Posterior vena cava (tissue), 2 donors: ENCODE results near the gene ANKRD27. TPM values are rescaled to one million over a fixed set of nuclear protein-coding genes. Genes with fewer than 3 reads are reported as not detected.
"Not testable (repeated sequence)": the region's sequence is repeated elsewhere in the genome, so short reads cannot be mapped to it uniquely, and the experiment has no call there.

Experiments
- DNase-seq: peaks from one replicate; pipeline ENCODE4 v3.0.0-alpha.2; 2020; ENCODE audit warnings: low spot score
- intact Hi-C, 2 donors: fragments of 100-400 bp; cut with DNase I; formaldehyde crosslinking; loops; one replicate each; pipeline versions ENCODE4 v1.14.1 to v1.14.2; 2022 to 2023
- long read RNA-seq, 2 donors: library from polyadenylated mRNA; unstranded; transcript quantifications; one replicate each; pipeline ENCODE4 v2.0.0, GENCODE V29; 2020 to 2021
- total RNA-seq, 2 donors: library from RNA; stranded (reverse); fragmentation: NEBNext Ultra II Directional; extraction: Animal tissue kit (Norgen Biotek cat#: 25700); gene quantifications; one replicate each; pipeline ENCODE4 v1.2.1, GENCODE V29; 2021
- donor health status: DM: yes; HTN: yes; CAD: no.
- donor health status: DM: yes; HTN: yes; CAD: no.

The ANKRD27 gene
- 10 to 100 TPM; 25.2 to 38.1 TPM for total RNA-seq
- long read RNA-seq, donor 1, full-length matches to known transcripts = 4 of 14 reads
- long read RNA-seq, donor 1, partial matches to known transcripts = 7 of 14 reads
- long read RNA-seq, donor 1, other reads (novel, unspliced or antisense) = 3 of 14 reads
- long read RNA-seq, donor 2, partial matches to known transcripts = 8 of 11 reads
- long read RNA-seq, donor 2, other reads (novel, unspliced or antisense) = 3 of 11 reads

DNA sequence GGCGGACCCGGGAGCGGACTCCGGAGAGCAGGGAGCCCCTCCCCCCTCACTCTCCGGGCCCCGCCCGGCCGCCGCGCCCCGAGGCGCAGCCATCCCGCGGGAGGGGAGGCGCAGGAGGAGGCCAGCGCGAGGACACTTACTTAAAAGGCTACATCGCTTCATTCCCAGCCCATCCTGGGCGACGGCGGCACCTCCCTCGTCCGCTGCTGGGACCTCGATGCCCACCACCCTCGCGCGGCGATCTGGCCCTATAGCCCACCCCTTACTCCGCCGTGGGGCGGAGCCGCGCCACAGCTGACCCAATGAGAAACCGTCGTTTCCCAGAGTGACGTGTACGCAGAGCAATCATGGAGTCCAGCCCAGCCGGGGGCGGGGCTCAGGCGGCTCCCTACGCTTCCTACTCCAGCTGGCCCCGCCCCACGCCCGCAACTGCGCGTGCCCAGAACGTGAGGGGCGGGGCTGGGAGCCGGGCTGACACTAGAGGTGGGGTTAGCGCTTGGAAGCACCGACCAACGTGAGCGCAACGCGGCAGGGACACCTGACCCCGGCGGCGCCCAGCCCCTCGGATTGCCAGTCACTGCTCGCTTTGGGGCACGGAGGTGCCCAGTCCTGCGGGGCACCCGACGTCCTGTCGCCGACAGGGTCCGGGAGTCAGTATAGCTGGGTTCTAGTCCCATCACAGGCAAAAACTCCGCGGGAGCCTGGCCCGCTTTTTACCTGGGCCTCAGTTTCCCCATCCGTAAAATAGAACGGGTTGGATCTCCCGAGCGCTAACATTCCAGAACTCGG is at the start of gene ANKRD27:
ANKRD27 (minus strand) TSS at position 250 of the 789 bp plus-strand sequence. CDS start 16,165 bp downstream, outside the sequence.
- peak; percentile 99 for DNase-seq
- intact Hi-C loops = no loop called here

DNA sequence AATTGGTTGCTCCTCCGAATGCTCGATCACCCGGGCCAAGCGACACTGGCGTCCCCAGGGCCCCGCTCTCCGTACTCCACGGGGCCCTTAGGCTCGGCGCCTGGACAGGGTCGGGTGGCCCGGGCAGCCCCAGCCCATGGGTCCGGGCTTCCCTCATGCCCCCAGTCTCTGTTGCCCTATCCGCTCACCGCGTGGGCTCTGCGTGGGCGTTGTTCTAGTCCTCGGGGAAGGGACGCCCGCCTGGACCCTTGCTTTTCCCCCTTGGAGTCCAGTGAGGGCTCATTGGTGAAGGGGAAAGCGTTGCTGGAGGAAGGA is 45.9 kb upstream of the ANKRD27 start:
- intact Hi-C loops = no loop called here

DNA sequence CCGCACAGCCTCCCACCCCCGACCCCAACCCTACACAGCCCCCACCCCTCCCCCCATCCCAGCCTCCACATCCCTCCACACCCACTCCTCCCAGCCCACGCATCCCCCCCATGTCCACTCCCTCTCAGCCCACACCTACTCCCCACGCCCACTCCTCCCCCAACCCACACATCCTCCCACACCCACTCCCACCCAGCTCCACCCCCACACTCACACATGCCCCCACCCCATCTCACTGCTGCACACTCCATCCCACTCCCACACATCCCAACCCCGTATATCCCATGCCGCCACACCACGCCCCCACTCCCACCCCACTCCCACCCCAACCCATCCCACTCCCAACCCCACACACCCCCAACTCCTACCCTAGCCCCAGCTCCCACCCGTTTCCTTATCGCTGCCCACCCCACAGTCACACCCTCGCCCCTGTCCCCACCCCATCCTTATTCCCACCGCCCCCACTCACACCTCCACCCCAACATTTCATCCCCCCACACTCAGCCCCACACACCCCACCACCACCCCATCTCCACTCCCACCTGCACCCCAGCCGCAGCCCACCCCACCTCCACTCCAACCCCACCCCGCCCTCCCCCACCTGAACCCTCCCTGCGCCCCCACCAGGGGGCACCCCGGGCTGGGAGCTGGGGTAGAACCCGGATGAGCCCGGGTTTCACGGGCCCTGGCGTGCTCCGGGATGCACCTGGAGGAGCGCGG is 45.4 kb upstream of the ANKRD27 start:
- intact Hi-C loops = no loop called here

More for the DNA sequence above, 45.9 kb upstream of the ANKRD27 start:
- no peak for DNase-seq

DNA sequence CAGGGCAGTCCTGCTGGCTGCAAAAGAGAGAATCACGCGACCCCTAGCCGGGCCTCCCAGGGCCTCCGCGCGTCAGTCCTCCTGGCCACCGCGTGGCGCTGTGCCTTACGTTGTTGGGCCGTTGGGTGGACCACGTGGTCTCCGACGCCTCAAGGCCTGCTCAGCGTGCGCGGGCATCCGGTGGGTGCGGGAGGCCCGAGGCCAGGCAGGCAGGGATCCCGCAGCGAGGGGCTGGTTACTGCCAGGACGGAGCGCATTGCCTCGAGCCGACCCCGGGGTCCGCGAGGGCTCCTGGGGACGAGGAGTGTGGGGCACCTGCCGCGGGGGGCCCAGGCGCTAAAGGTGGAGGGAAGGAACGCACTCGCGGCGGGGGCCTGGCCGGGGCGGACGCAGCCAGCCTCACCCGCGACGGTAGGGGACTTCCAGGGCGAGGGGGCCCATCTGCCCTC is 44.7 kb upstream of the ANKRD27 start, which contains the start of gene TDRD12:
TDRD12 (plus strand) TSS at position 157 of the 449 bp plus-strand sequence. CDS start 306 bp downstream, outside the sequence.
- no peak for DNase-seq
- intact Hi-C loops = no loop called here

More for the DNA sequence above, 45.4 kb upstream of the ANKRD27 start:
- no peak for DNase-seq

DNA sequence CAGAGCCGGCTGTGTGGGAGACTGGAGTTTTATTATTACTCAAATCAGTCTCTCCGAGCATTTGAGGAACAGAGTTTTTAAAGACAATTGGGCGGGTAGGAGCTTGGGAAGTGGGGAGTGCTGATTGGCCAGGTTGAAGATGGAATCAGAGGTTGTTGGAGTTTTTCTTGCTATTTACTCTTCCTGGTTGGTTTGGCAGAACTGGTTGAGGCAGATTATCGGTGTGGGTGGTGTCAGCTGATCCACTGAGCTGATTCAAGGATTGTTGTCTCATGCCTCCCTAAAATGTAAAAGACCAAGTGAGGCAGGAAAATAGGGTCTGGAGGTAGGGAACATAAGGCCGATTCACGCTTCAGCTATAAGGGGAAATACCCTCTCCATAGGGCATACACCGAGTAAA is 43.3 kb upstream of the ANKRD27 start:
- intact Hi-C loops = no loop called here
- no peak for DNase-seq

DNA sequence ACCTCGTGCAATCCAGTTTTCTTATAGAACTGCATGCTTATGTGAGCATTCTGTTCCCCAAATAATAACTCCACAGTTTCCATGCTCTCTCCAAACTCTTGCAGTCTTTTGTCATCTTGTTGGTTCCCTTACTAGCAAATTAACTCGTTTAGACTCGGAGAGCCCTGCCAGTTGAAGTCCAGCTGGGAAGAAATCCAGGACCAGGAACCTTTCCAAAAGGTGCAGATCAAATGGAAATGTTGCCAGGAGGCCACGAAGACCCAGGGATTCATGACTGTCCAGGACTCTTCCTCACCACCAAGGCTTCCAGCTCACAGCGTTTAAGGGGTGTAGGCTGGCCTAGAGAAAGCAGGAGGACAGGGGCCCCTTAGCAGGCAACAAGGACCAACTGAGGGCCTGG is 42.5 kb upstream of the ANKRD27 start:
- intact Hi-C loops = no loop called here
- no peak for DNase-seq

DNA sequence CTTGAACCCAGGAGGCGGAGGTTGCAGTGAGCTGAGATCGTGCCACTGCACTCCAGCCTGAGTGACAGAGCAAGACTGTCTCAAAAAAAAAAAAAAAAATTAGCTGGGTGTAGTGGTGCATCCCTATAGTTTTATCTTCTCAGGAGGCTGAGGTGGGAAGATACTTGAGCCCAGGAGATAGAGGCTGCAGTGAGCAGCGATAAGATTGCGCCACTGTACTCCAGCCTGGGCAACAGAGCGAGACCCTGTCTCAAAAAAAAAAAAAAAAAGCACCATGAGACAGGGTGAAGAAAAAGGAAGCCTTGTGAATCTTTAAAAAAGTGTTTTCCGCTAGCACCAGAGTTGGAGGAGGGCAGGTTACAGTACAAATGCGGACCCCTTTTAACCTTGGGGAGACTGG is 41.2 kb upstream of the ANKRD27 start:
- DNase-seq, intact Hi-C loops: not testable (repeated sequence)

DNA sequence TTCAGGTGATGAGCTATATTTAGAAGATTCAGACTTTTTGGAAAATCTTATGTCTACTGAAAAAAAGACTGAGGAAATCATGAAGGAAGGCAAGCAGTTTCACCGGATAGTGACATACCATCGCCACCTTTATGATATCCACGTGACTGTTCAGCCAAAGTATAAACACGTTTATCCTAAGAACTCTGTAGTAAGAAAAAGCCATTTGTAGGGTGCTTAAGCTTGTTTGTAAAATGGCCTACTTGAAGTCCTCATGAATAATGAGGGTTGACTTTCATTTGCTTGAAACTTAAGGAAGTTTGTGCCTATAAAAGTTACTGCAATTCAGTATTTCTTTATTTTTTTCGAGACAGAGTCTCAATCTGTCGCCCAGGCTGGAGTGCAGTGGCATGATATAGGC is 36.8 kb upstream of the ANKRD27 start:
- intact Hi-C loops = no loop called here
- DNase-seq = no peak

DNA sequence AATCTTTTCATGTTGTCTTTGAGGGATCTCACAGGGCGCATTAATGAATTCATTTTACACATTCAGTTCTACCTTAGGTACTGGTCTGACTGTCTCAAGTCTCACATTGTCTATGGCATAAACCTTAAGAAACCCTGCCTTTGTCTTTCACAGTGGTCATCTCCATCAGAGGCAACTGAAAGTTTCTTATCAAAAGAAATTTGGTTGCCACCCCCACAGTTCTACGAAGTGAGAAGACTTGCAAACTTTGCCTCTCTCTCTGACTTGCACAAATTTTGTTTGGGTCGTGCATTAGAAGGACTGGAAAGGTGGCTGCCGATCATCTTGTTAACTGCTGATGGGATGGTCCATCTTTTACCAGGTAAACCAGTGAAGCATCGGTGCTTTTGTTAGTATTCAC is 34.1 kb upstream of the ANKRD27 start:
- DNase-seq = no peak
- intact Hi-C loops = no loop called here

DNA sequence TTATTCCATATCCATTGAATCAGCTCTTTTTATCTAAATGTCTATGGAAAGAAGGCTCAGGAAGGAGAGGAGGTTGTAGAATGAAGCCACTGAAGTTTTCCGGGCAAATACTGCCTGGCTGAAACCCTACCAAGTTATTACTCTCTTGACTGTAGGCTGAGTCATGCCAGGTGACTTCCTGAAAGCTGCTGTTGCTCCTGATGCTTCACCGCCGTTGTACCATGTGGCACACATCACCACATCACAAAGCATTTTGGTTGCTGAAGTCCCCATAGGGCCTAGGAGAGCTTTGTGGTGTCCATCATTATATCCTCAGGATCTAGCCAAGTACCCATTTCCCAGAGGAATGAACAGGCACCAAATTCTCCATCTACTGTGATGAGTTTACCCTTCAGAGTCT is 33.5 kb upstream of the ANKRD27 start:
- DNase-seq = no peak
- intact Hi-C loops = no loop called here

DNA sequence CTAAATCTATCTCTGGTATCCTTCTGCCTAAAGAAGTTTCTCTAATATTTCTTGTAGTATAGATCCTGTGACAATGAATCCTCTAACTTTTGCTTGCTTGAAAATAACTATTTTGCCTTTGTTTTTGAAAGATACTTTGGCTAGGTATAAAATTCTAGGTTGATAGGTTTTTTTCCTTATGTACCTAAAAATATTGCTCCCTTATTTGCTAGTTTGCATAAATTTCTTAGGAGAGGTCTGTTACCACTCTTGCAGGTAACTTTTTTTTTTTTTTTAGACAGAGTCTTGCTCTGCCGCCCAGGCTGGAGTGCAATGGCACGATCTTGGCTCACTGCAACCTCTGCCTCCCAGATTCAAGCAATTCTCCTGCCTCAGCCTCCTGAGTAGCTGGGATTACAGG is 29.0 kb upstream of the ANKRD27 start:
- intact Hi-C loops, DNase-seq: not testable (repeated sequence)

DNA sequence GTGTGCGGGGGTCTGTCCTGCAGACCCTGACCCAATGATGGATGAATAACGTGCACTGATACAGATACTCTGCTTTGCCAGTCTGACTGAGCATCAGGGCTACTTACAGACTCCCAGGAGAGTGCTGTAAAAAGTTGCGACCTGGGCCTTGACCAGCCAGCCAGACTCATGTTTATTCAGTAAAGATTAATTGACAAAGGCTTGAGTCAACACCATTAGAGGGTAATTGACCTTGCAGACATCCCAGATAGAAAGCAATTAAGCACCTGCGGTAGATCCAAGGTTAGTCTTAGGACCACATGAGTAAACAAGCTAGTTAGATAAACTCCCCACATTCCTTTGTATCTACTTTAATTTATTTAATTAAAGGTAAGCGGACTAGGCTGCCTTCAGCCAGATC is 27.0 kb upstream of the ANKRD27 start:
- intact Hi-C loops = no loop called here
- DNase-seq = no peak

DNA sequence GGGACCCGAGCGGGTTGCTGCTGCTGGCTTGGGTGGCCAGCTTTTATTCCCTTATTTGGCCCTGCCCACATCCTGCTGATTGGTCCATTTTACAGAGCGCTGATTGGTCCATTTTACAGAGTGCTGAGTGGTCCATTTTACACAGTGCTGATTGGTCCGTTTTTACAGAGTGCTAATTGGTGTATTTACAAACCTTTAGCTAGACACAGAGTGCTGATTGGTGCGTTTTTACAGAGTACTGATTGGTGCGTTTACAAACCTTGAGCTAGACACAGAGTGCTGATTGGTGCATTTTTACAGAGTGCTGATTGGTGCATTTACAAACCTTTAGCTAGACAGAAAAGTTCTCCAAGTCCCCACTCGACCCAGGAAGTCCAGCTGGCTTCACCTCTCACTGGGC is 25.1 kb upstream of the ANKRD27 start:
- intact Hi-C loops, DNase-seq: not testable (repeated sequence)

DNA sequence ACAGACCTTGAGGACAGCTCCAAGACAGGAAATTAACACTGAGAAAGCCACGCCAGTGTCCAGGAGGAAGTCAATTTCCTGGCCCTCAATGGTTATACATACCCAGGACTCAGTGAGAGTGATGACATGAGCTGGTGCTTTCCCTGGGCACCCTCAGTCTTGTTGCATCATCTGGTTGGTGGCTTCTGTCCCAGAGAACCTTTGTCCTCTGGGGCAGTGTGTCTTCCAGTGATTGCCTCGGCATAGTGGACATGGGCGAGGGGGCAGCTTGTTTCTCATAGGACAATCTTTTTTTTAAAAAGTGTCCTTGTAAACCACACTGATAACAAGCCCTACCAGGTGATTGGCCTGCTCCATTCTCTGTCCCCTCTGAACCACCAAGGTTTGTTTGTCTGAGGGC is 21.8 kb upstream of the ANKRD27 start:
- DNase-seq, intact Hi-C loops: not testable (repeated sequence)

DNA sequence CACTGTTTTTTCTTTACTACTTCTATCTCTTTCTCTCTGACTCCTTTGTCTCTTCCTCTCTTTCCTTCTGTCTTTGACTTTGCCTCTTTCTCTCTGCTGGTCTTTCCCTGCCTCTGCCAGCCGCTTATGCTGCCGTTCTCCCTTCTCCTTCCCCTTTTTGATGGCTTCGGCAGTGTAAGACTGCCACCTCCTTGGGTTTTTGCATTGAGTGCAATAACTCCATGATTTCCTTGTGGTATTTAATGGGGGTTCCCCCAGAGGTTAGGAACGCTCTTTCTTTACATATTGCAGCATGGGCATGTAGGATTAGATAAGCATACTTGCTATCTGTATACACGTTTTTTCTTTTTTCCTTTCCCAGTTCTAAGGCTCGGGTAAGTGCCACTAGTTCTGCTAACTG is 20.5 kb upstream of the ANKRD27 start:
- intact Hi-C loops, DNase-seq: not testable (repeated sequence)

DNA sequence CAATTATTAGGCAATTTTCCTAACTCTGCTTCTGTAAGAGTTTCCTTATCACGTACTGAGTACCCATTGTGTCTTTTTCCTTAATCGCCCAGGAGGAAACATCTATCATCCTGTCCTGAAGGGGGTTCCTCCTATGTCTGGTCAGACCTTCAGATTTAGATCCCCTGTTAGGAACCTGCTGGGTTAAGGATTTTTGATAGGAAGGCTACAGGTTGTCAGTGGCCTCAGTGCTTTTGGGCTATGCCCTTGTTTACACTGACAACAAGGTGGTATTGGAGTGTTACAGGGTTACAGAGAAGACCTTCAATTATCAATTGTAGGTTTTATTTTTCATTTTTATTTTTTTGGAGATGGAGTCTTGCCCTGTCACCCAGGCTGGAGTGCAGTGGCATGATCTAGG is 19.9 kb upstream of the ANKRD27 start:
- intact Hi-C loops = not testable (repeated sequence)

DNA sequence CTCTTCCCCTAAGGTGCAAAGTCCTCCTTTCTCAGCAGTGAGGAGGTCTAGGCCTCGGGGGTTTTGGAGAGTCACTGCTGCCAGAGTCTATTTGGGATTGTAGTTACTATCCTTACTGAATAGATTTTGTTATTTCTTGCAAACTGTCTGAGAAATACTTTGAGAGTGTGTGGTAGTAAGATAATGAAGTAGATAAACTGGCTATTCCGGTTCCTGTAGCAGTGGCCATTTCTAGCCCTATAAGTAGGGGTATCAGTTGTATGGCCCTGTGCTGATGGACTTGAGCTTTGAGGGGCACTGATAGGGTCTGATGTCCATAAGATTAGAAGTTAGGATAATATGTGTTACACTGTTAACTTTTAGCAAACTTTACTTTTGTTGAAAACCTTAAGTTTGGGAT is 19.3 kb upstream of the ANKRD27 start:
- intact Hi-C loops, DNase-seq: not testable (repeated sequence)

More for the DNA sequence above, 19.9 kb upstream of the ANKRD27 start:
- not testable (repeated sequence) for DNase-seq

DNA sequence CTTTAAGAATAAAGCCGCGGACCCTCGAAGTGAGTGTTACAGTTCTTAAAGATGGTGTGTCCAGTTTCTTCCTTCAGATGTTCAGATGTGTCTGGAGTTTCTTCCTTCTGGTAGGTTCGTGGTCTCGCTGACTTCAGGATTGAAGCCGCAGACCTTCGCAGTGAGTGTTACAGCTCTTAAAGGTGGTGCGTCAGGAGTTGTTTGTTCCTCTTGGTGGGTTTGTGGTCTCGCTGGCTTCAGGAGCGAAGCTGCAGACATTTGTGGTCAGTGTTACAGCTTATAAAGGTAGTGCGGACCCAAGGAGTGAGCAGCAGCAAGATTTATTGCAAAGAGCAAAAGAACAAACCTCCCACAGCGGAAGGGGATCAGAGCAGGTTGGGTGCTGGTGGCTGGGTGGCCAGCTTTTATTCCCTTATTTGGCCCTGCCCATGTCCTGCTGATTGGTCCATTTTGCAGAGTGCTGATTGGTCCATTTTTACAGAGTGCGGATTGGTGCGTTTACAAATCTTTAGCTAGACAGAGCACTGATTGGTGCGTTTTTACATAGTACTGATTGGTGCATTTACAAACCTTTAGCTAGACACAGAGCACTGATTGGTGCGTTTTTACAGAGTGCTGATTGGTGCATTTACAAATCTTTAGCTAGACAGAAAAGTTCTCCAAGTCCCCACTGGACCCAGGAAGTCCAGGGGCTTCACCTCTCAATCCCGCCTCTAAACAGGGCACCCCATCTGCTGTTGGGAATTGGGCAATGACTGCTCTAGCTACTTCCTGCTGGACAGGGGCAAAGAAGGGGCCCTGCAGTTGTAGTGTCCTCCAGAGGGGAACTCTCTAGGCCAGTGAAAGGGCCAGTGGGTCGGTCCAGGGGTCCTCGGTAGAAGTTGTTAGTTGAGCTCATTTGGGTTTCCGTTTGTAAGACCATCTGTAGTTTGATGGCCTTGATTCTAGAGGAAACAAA is 18.4 kb upstream of the ANKRD27 start:
- intact Hi-C loops = not testable (repeated sequence)

DNA sequence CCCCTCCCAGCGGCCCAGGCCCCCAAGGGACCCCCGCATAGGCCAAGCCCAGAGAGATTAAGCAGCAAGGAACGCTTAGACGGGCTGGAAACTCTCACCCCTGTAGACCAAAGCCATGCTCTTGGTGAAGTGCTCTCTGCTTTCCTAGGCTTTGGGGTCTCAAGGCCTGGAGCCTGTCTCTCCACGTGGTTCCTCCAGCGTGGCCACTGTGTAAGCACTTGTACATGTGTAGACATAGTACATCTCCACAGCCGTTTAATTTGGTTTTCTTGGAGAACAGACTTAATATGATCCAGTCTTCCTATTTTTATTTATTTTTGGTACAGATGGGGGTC is 17.7 kb upstream of the ANKRD27 start:
- intact Hi-C loops = no loop called here
- DNase-seq = no peak

More for the DNA sequence above, 18.4 kb upstream of the ANKRD27 start:
- not testable (repeated sequence) for DNase-seq
